ENCODE data around the gene PDE6C.

GRCh38 chr10:93566435-93567276 is 45.7 kb upstream of the PDE6C start, which contains the start of gene FFAR4:
- TF ChIP-seq, protein P1, sequence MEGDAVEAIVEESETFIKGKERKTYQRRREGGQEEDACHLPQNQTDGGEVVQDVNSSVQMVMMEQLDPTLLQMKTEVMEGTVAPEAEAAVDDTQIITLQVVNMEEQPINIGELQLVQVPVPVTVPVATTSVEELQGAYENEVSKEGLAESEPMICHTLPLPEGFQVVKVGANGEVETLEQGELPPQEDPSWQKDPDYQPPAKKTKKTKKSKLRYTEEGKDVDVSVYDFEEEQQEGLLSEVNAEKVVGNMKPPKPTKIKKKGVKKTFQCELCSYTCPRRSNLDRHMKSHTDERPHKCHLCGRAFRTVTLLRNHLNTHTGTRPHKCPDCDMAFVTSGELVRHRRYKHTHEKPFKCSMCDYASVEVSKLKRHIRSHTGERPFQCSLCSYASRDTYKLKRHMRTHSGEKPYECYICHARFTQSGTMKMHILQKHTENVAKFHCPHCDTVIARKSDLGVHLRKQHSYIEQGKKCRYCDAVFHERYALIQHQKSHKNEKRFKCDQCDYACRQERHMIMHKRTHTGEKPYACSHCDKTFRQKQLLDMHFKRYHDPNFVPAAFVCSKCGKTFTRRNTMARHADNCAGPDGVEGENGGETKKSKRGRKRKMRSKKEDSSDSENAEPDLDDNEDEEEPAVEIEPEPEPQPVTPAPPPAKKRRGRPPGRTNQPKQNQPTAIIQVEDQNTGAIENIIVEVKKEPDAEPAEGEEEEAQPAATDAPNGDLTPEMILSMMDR (IDR thresholded peaks at IDR 0.05), result no peak
- TF ChIP-seq POLR2A (IDR thresholded peaks at IDR 0.05), result no peak
